BJ (cell line): ENCODE results near the gene LPO. TPM values are rescaled to one million over a fixed set of nuclear protein-coding genes. Genes with fewer than 3 reads are reported as not detected.

Source experiments
- CTCF ChIA-PET: fragments of 350-600 bp; formaldehyde crosslinking; extraction: SDS; loops from one replicate; lab custom pipeline; 2021; ENCODE audit warnings: antibody characterized with exemption, inconsistent platforms; lab: Yijun Ruan, JAX
- POLR2A ChIA-PET: fragments of 300-600 bp; sonication (Branson Sonifier 250); formaldehyde crosslinking; extraction: SDS; loops from one replicate; lab custom pipeline; 2021; ENCODE audit warnings: antibody characterized with exemption; lab: Charles Lee
- DNase-seq: peaks from one replicate; pipeline ENCODE4 v3.0.0-alpha.2; 2011; ENCODE audit warnings: low read depth
- H3K27me3 ChIP-seq: 2 replicates; pipeline ENCODE4 v1.6.0; 2011; ENCODE audit warnings: low read length; ENCODE audit not compliant: control insufficient read depth, insufficient read depth
- H3K36me3 ChIP-seq: 2 replicates; pipeline ENCODE4 v1.5.1; 2011; ENCODE audit warnings: low read length; ENCODE audit not compliant: control insufficient read depth, insufficient read depth
- H3K4me3 ChIP-seq: 2 replicates; pipeline ENCODE4 v1.5.1; 2011; ENCODE audit warnings: low read depth, mild to moderate bottlenecking, control low read depth, low read length
- CTCF ChIP-seq: IDR thresholded peaks from 2 replicates; pipeline ENCODE4 v1.5.1; 2011; ENCODE audit warnings: low read depth, mild to moderate bottlenecking, control low read depth, inconsistent platforms, low read length, moderate library complexity; ENCODE audit not compliant: insufficient read depth
- polyA plus RNA-seq: library from polyadenylated mRNA; depleted of rRNA; stranded (reverse); fragments of >200 nt; gene quantifications from 2 replicates; pipeline ENCODE4 v1.2.3, GENCODE V29; 2011

LPO gene
- polyA plus RNA-seq, 1 experiment: 0.07 TPM

- CTCF ChIA-PET: interaction anchor here (1.2 kb wide), 1 partner anchor 17 kb away, joined by 8 read pairs; no protein-coding TSS in a partner anchor
- no peak for TF ChIP-seq CTCF
- POLR2A ChIA-PET: no interaction called here
- no peaks in the 10 kb centered on the region for H3K36me3 ChIP-seq
- no peak overlapping the region for H3K4me3 ChIP-seq
- peaks cover 8% of the 10 kb centered on the region; the same call in 1 of the 2 replicates for H3K27me3 ChIP-seq
- no peak for DNase-seq
Observed at GRCh38 chr17:58232707-58233156, 5.7 kb upstream of the LPO start.

GRCh38 chr17:58233543-58233942 lies 4.8 kb upstream of the LPO start:
- ChIA-PET POLR2A (no interaction called here), CTCF (no interaction called here)
- Histone ChIP-seq H3K36me3 (no peaks in the 10 kb centered on the region), H3K27me3 (peaks cover 10% of the 10 kb centered on the region), H3K4me3 (no peak overlapping the region)
- no peak for TF ChIP-seq CTCF
- no peak for DNase-seq

GRCh38 chr17:58234512-58234911 lies 3.9 kb upstream of the LPO start:
- DNase-seq: no peak
- H3K36me3 ChIP-seq: no peaks in the 10 kb centered on the region
- ChIA-PET POLR2A (no interaction called here), CTCF (no interaction called here)
- H3K27me3 ChIP-seq: peaks cover 12% of the 10 kb centered on the region
- no peak for TF ChIP-seq CTCF
- no peak overlapping the region for H3K4me3 ChIP-seq

- Histone ChIP-seq H3K27me3 (peaks cover 17% of the 10 kb centered on the region), H3K4me3 (no peak overlapping the region), H3K36me3 (no peaks in the 10 kb centered on the region)
- TF ChIP-seq CTCF: no peak
- no peak for DNase-seq
- CTCF ChIA-PET: interaction anchor here (0.6 to 4.4 kb wide), 3 partner anchors 13 to 35 kb away, joined by 3 to 50 read pairs (median 4); no protein-coding TSS in a partner anchor
- POLR2A ChIA-PET: no interaction called here
Observed at GRCh38 chr17:58235821-58236220, 2.6 kb upstream of the LPO start.

- POLR2A ChIA-PET: no interaction called here
- CTCF ChIA-PET: interaction anchor here (1.3 to 4.4 kb wide), 3 partner anchors 12 to 403 kb away, joined by 4 to 50 read pairs (median 4); no protein-coding TSS in a partner anchor
- Histone ChIP-seq H3K36me3 (no peaks in the 10 kb centered on the region), H3K4me3 (no peak overlapping the region), H3K27me3 (peaks cover 18% of the 10 kb centered on the region)
- no peak for DNase-seq
- no peak for TF ChIP-seq CTCF
Observed at GRCh38 chr17:58236394-58236793, 2.0 kb upstream of the LPO start.
